ENCODE data around the gene CTAGE9.

DNA sequence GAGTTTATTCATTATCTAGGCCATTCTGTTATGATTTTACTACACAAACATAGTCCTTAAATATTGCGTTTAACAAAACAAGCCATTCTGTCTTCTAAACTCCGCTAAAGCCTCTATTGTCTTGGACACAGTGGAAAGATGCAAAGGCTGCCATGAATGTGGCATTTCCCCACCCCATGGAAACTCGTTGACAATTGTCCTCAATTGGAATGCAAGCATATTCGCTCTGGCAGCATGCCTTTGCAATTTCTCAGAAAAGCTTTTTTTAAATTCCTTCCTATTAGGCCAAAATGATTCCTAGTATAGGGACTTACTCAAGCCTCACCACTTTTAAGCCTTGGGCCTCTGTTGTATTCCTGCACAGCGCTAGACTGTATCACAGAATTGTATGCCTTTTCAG lies 32.4 kb downstream of the CTAGE9 start:
- TF ChIP-seq OSR1 (CRISPR knock-in tag; IDR thresholded peaks at IDR 0.05) = no peak
- TF ChIP-seq PPARA (CRISPR knock-in tag; IDR thresholded peaks at IDR 0.05; ENCODE audit: borderline replicate concordance) = no peak
